Common myeloid progenitor, CD34-positive (primary cell): Measurements from ENCODE around the gene IPO13.

Source experiments
- CTCF ChIA-PET: fragments of 350-600 bp; sonication (Branson Sonifier 250); formaldehyde crosslinking; loops from one replicate; lab custom pipeline; 2021; ENCODE audit warnings: antibody characterized with exemption; lab: Charles Lee
- POLR2A ChIA-PET: fragments of 350-600 bp; sonication (Branson Sonifier 250); formaldehyde crosslinking; loops from one replicate; lab custom pipeline; 2021; ENCODE audit warnings: antibody characterized with exemption; lab: Charles Lee
- DNase-seq, 3 donors: peaks; one replicate each; pipeline versions ENCODE4 v3.0.0 to v3.0.0-alpha.2; 2013
- H3K27ac ChIP-seq, 2 experiments: 1 replicate in 1 of 2; 2 replicates in 1 of 2; pipeline ENCODE4 v1.7.0; 2013; ENCODE audit warnings: inconsistent platforms in 2 of 2, low read length in 2 of 2, mild to moderate bottlenecking in 2 of 2, low read depth in 1 of 2, moderate library complexity in 1 of 2; ENCODE audit not compliant: severe bottlenecking in 2 of 2, insufficient read depth in 1 of 2, poor library complexity in 1 of 2
- H3K27me3 ChIP-seq, 5 experiments: replicated peaks in 2 of 5; 1 replicate in 3 of 5; 2 replicates in 2 of 5; pipeline versions ENCODE4 v1.6.1 to v1.7.0; 2013; ENCODE audit warnings: low read length in 4 of 5, mild to moderate bottlenecking in 2 of 5, moderate library complexity in 2 of 5, inconsistent platforms in 1 of 5; ENCODE audit not compliant: insufficient read depth in 5 of 5, control insufficient read depth in 4 of 5
- H3K36me3 ChIP-seq, 4 experiments: 1 replicate in 2 of 4; 2 replicates in 2 of 4; pipeline versions ENCODE4 v1.6.1 to v1.7.0; 2013; ENCODE audit warnings: low read length in 3 of 4, control low read depth in 1 of 4, mild to moderate bottlenecking in 1 of 4; ENCODE audit not compliant: control insufficient read depth in 4 of 4, insufficient read depth in 4 of 4
- H3K4me1 ChIP-seq, 4 experiments: 1 replicate in 3 of 4; 2 replicates in 1 of 4; pipeline versions ENCODE4 v1.6.1 to v1.7.1; 2013; ENCODE audit warnings: low read length in 3 of 4, mild to moderate bottlenecking in 3 of 4, control low read depth in 1 of 4, inconsistent platforms in 1 of 4, moderate library complexity in 1 of 4; ENCODE audit not compliant: control insufficient read depth in 4 of 4, insufficient read depth in 4 of 4; ENCODE audit errors: control extremely low read depth in 1 of 4
- H3K4me3 ChIP-seq, 7 experiments: 1 replicate in 4 of 7; 2 replicates in 3 of 7; pipeline versions ENCODE4 v1.5.1 to v1.7.0; 2013; ENCODE audit warnings: mild to moderate bottlenecking in 7 of 7, low read length in 6 of 7, moderate library complexity in 6 of 7, inconsistent platforms in 2 of 7, low read depth in 2 of 7, control low read depth in 1 of 7; ENCODE audit not compliant: insufficient read depth in 4 of 7, control insufficient read depth in 1 of 7; ENCODE audit errors: extremely low read depth in 1 of 7
- H3K9me3 ChIP-seq, 5 experiments: 1 replicate in 4 of 5; 2 replicates in 1 of 5; pipeline versions ENCODE4 v1.6.1 to v1.7.1; 2013; ENCODE audit warnings: low read length in 4 of 5, mild to moderate bottlenecking in 2 of 5, inconsistent platforms in 1 of 5, low read depth in 1 of 5, moderate library complexity in 1 of 5; ENCODE audit not compliant: control insufficient read depth in 4 of 5, insufficient read depth in 2 of 5; ENCODE audit errors: control extremely low read depth in 1 of 5
- WGBS: methylation state at CpG from one replicate; pipeline ENCODE4 v1.1.5; 2013; ENCODE audit not compliant: insufficient coverage; 5-methylcytosine and 5-hydroxymethylcytosine counted together

Gene IPO13

DNA sequence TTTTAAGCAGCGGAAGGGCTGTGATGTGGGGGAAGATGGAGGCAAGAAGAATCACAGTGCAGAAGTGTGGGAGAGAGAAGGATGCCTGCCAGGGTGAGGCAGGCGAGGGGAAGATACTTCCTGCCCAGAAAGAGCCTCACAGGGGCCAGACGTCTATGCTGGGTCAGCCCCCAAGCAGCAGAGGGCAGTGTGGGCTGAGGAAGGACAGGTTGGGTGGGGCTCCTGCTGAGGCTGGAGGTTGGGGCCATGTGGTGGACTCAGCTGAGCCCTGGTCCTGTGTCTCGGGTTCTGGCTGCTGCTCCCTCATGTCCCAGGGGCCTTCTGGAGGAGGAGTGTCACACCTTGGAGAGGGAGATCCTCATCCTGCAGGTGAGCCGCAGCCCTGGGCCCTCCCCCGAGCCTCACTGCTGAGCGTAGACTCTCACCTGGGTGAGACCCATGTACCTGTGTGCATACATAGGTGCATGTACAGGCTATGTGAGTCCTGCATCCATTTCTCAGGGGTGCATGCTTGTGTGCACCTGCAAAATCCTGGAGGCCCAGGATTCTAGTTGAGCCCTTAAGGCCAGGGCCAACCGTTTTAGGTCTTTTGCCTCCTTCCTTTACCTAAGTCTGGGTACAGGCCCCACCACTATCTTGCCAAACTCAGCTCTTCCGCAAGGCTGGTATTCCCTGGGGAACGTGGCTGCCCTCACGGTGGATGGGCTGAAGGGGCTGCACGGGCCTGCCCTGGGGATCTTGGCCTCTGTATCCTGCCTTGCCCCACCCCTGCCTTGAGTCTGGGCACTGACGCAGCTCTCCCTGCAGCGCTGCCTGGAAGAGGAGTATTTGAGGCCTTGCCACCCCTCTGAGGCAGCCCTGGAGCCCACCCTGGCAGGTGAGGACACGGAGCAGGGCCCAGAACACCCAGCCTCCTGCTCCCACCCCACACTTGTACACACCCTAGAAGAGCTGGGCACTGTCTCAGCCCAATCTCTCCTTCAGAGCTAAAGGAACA is 48.3 kb downstream of the IPO13 start:
- H3K4me3 ChIP-seq: no peak overlapping the region
- WGBS: 80% methylated on average over 9 of the region's 15 CpGs
- CTCF ChIA-PET: interaction anchor here (0.8 to 6.1 kb wide), 4 partner anchors 11 to 53 kb away, joined by 3 to 38 read pairs (median 11); no protein-coding TSS in a partner anchor
- POLR2A ChIA-PET: no interaction called here
- peaks cover 0 to 28% (median 28%) of the 10 kb centered on the region in 4 experiments for H3K4me1 ChIP-seq
- no peaks in the 10 kb centered on the region for H3K27me3 ChIP-seq
- no peaks in the 10 kb centered on the region for H3K9me3 ChIP-seq
- DNase-seq: peak; percentile 23 to 40 (median 38)
- no peaks in the 10 kb centered on the region for H3K36me3 ChIP-seq
- H3K27ac ChIP-seq: no peak overlapping the region

DNA sequence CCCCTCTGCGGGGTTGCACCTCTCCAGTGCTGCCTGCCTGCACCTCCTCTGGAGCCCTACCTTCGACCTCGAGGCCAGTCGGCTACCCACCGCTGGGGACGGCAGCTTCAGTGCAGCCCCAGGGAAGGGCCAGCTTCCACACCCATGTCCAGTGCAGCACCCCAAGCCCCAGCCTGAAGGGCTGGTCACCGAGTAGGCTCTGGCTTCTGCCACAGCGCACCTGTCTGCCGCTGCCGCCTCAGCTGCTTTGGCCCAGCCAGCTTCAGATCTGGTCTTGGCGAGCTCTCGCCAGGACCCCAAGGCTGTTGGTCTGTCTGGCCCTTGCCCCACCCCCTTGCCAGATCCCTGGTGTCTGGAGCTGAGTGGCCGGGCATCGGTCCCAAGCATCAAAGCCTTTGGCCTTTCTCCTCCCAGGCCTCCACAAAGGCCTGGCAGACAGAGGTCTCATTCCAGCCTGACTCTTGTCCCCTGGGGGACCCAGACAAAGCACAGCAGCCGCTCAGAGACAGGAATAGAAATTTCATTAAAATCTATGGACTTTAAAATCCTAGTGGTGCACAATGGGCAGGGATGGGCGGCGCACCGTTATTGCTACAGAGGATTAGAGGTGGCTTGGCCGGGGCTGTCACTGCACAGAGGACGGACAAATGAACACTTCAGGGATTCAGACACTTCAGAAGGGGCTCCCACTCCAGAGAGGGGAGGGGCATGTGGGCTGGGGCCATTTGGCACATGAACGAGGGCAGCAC is 49.4 kb downstream of the IPO13 start:
- Histone ChIP-seq H3K27ac (no peak overlapping the region), H3K4me3 (no peak overlapping the region), H3K27me3 (no peaks in the 10 kb centered on the region), H3K36me3 (no peaks in the 10 kb centered on the region), H3K9me3 (no peaks in the 10 kb centered on the region), H3K4me1 (peaks cover 0 to 22% (median 21%) of the 10 kb centered on the region in 4 experiments)
- POLR2A ChIA-PET: no interaction called here
- no peak for DNase-seq
- WGBS: 97% methylated on average over 17 of the region's 21 CpGs
- CTCF ChIA-PET: interaction anchor here (0.8 to 1.0 kb wide), 2 partner anchors 50 to 52 kb away, joined by 3 read pairs; no protein-coding TSS in a partner anchor

DNA sequence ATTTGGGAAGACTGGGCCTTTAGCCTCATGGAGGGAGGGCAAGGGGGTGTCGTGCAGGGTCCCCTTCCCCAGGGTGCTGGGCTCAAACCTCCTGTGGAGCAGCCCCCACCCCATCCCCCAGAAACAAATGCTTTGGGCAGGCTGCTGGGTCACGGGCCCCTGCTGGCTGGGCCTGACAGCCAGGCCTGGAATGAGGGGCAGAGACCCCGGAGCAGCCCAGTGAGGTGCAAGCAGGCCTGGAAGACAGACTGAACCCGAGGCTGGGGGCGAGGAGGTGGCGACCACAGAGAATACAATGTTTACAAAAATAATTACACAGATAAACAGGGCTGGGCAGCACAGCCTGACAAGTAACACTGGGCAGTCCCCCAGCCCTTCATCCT is 50.0 kb downstream of the IPO13 start:
- ChIA-PET CTCF (interaction anchor here (1.0 kb wide), 1 partner anchor 50 kb away, joined by 3 read pairs; no protein-coding TSS in a partner anchor), POLR2A (no interaction called here)
- 88% methylated on average over 1 of the region's 6 CpGs for WGBS

DNA sequence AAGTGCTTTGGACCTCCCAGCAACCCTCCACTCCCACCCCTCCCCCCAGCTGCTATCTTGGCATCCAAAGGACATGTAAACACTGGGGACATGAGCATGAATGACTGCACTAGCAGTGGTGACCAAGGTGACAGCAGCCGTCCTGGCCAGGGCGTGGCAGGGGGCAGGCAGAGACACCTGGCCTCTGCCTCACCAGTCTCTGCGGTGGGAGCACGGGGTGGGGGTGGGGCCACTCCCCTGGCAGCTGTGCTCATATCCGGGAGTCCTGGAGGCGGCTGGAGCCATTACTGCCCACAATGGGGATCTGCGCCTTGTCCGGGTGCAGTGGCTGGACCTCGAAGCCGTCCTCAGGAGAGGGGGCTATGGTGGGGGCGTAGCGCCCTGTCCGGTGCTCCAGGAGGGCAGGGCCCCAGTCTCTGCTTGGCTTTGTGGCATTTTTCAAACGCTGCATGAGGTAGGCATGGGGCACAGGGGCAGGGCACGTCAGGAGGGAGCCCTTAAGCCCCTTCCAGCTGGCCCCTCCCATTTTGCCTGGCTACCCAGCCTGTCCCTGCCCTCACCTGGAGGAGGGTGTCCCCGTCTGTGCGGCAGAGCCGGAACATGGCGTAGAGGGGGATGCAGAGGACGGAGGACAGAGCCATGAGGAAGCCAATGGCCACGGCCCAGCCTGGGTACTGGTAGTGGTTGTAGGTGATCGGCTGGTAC is 50.7 kb downstream of the IPO13 start:
- Histone ChIP-seq H3K4me3 (no peak overlapping the region), H3K36me3 (no peaks in the 10 kb centered on the region), H3K9me3 (no peaks in the 10 kb centered on the region), H3K4me1 (peaks cover 0 to 10% (median 10%) of the 10 kb centered on the region in 4 experiments), H3K27ac (no peak overlapping the region), H3K27me3 (no peaks in the 10 kb centered on the region)
- ChIA-PET CTCF (no interaction called here), POLR2A (no interaction called here)
- 97% methylated on average over 15 of the region's 22 CpGs for WGBS
- DNase-seq: no peak

More for the DNA sequence above, 50.0 kb downstream of the IPO13 start:
- DNase-seq: no peak
- Histone ChIP-seq H3K9me3 (no peaks in the 10 kb centered on the region), H3K4me1 (peaks cover 0 to 17% (median 16%) of the 10 kb centered on the region in 4 experiments), H3K27me3 (no peaks in the 10 kb centered on the region), H3K4me3 (no peak overlapping the region), H3K27ac (no peak overlapping the region), H3K36me3 (no peaks in the 10 kb centered on the region)

DNA sequence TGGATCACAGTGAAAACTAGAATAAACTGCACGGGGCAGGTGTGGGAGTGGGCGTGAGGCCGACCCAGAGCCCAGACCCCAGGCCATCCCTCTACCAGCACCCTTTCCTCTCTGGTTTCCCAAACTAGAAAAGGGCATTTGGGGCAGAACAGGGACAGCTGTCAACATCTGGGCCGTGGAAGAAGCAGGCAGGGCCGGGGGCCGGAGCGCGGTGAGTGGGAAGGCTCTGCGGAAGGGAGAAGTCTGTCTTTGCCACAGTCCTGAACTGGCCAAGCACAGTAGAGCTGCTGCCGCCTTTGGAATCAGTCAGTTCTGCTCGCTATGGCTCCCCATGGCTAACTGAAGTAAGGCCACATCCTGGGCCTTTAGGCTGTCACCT is 51.2 kb downstream of the IPO13 start:
- 97% methylated on average over 11 of the region's 11 CpGs for WGBS
- Histone ChIP-seq H3K36me3 (no peaks in the 10 kb centered on the region), H3K9me3 (no peaks in the 10 kb centered on the region), H3K27me3 (no peaks in the 10 kb centered on the region), H3K27ac (no peak overlapping the region), H3K4me1 (peaks cover 0 to 5% (median 4%) of the 10 kb centered on the region in 4 experiments), H3K4me3 (no peak overlapping the region)
- POLR2A ChIA-PET: no interaction called here
- CTCF ChIA-PET: no interaction called here
- no peak for DNase-seq

DNA sequence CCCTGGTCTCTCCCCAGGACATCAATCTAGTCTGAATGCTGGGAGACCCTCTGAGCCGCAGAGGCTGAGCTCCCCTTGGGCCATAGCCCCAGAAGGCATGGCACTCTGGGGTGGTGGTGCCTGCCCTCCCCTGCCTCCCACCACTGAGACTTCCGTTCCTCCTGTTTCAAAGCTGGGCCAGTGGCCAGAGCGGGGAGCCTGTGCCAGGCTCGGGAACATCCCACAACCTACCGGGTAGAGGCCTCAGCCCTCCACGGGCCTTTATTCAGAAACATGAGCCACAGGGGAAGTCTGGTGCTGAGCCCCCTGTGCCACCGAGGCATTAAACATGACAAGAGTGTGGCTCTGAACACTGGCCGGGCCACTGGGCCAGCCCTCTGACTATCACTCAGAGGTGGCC is 52.7 kb downstream of the IPO13 start:
- POLR2A ChIA-PET: no interaction called here
- Histone ChIP-seq H3K4me1 (peaks cover 0 to 4% (median 4%) of the 10 kb centered on the region in 4 experiments), H3K4me3 (no peak overlapping the region), H3K27me3 (no peaks in the 10 kb centered on the region), H3K36me3 (no peaks in the 10 kb centered on the region), H3K27ac (no peak overlapping the region), H3K9me3 (no peaks in the 10 kb centered on the region)
- DNase-seq: no peak
- CTCF ChIA-PET: interaction anchor here (1.2 to 5.5 kb wide), 3 partner anchors 9 to 48 kb away, joined by 4 to 35 read pairs (median 11); no protein-coding TSS in a partner anchor
- 89% methylated on average over 6 of the region's 8 CpGs for WGBS
